DOHH2 (cell line): ENCODE results near the gene NAV2.

Source experiments
- H3F3A ChIP-seq: fragments of 200-600 bp; sonication (generic), shearing (Covaris generic); 2 replicates; pipeline ENCODE4 v1.6.0; 2016; ENCODE audit warnings: antibody characterized with exemption, mild to moderate bottlenecking; ENCODE audit not compliant: control insufficient read depth, insufficient read depth
- H3K27ac ChIP-seq: fragments of 200-600 bp; sonication (generic); 2 replicates; pipeline ENCODE4 v1.5.1; 2014; ENCODE audit warnings: low read depth, mild to moderate bottlenecking, low read length, moderate library complexity
- H3K27me3 ChIP-seq: fragments of 200-600 bp; sonication (generic); 2 replicates; pipeline ENCODE4 v1.6.1; 2014; ENCODE audit warnings: mild to moderate bottlenecking, low read length, mixed read lengths; ENCODE audit not compliant: control insufficient read depth
- H3K36me3 ChIP-seq: fragments of 200-600 bp; sonication (generic); 2 replicates; pipeline ENCODE4 v1.6.1; 2014; ENCODE audit warnings: mild to moderate bottlenecking, low read length, moderate library complexity, mixed read lengths; ENCODE audit not compliant: control insufficient read depth
- H3K4me1 ChIP-seq: fragments of 200-600 bp; sonication (generic); 2 replicates; pipeline ENCODE4 v1.6.1; 2014; ENCODE audit warnings: mild to moderate bottlenecking, low read length, mixed read lengths; ENCODE audit not compliant: control insufficient read depth
- H3K4me2 ChIP-seq: fragments of 200-600 bp; sonication (generic); 2 replicates; pipeline ENCODE4 v1.6.0; 2014; ENCODE audit warnings: mild to moderate bottlenecking, low read length, moderate library complexity
- H3K4me3 ChIP-seq: fragments of 200-600 bp; sonication (generic); 2 replicates; pipeline ENCODE4 v1.5.1; 2014; ENCODE audit warnings: mild to moderate bottlenecking, low read length, mixed read lengths
- H3K79me2 ChIP-seq: fragments of 200-600 bp; sonication (generic); 2 replicates; pipeline ENCODE4 v1.6.1; 2014; ENCODE audit warnings: mild to moderate bottlenecking, low read length, mixed read lengths; ENCODE audit not compliant: control insufficient read depth
- H3K9me2 ChIP-seq: fragments of 200-600 bp; sonication (generic); replicated peaks from 2 replicates; pipeline ENCODE4 v1.6.1; 2014; ENCODE audit warnings: mild to moderate bottlenecking, low read length, mixed read lengths; ENCODE audit not compliant: control insufficient read depth
- H3K9me3 ChIP-seq: fragments of 200-600 bp; sonication (generic); 2 replicates; pipeline ENCODE4 v1.6.1; 2014; ENCODE audit warnings: antibody characterized with exemption, low read length, mixed read lengths; ENCODE audit not compliant: control insufficient read depth, insufficient read depth
- H4K20me1 ChIP-seq: fragments of 200-600 bp; sonication (generic); 2 replicates; pipeline ENCODE4 v1.6.0; 2014; ENCODE audit warnings: low read depth, mild to moderate bottlenecking, antibody characterized with exemption, low read length, moderate library complexity; ENCODE audit not compliant: control insufficient read depth, insufficient read depth
- EZH2phosphoT487 ChIP-seq: fragments of 200-600 bp; sonication (generic); IDR thresholded peaks from 2 replicates; pipeline ENCODE4 v1.6.1; 2017; ENCODE audit warnings: borderline replicate concordance, mild to moderate bottlenecking, antibody characterized with exemption, low read length, moderate library complexity, mixed read lengths
- TF ChIP-seq, protein P1 (sequence below): fragments of 200-600 bp; sonication (generic); IDR thresholded peaks from one replicate; pipeline ENCODE4 v1.5.1; 2014; ENCODE audit warnings: antibody characterized with exemption, mild to moderate bottlenecking, low read depth, low read length; ENCODE audit not compliant: poor library complexity, severe bottlenecking

The NAV2 gene

DNA sequence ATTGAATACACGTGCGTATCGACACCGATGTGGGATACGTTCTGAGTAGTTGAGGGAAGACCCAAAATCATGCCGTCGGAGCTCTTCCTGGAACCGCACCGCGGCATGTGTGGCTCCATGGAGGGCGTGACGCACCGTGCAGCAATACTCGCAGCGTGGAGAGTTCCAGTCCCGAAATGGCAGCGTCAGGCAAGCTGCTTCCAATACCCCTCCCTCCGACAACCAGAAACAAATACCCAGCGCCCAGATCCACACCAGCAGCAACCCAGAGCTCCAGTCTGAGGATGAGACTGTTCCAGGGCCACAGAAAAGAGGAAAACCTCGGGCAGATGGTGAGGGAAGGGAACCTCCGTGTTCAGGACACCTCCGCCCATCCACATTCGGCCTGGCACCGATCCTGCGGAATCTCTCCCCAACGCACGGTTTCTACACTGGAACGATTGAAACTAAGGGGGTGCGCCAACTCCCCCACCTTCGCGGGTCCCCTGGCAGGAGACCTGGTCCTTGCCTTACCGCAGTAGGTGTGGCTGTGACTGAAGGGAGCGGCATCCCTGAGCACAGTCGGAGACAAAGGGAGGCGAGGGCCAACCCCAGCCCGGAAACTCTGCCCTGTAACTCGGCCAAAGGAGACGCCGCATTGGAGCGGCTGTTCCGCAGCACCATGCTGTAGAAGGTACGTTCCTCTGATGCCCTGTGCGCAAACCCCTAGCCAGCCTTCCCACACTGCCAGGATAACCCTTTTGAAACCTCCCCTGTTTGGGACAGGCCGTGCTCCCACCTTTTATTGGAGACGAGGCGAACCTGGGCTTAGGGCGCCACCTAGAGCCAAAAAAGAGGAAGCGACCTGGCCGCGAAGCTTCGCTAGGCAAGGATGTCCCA, 419.4 kb downstream of the NAV2 start:
- H3F3A ChIP-seq, result no peaks in the 10 kb centered on the region
- no peaks in the 10 kb centered on the region for H3K9me3 ChIP-seq
- H3K27me3 ChIP-seq, result peaks cover 4% of the 10 kb centered on the region
- no peaks in the 10 kb centered on the region for H3K79me2 ChIP-seq
- no peaks in the 10 kb centered on the region for H4K20me1 ChIP-seq
- no peaks in the 10 kb centered on the region for H3K4me1 ChIP-seq
- H3K27ac ChIP-seq, result no peak overlapping the region
- H3K4me3 ChIP-seq, result peak overlapping the region; percentile 20; the same call in 1 of the 2 replicates
- H3K4me2 ChIP-seq, result peak overlapping the region; percentile 47
- H3K9me2 ChIP-seq, result no peaks in the 10 kb centered on the region
- H3K36me3 ChIP-seq, result no peaks in the 10 kb centered on the region
- no peak for TF ChIP-seq EZH2phosphoT487
- TF ChIP-seq, protein P1, sequence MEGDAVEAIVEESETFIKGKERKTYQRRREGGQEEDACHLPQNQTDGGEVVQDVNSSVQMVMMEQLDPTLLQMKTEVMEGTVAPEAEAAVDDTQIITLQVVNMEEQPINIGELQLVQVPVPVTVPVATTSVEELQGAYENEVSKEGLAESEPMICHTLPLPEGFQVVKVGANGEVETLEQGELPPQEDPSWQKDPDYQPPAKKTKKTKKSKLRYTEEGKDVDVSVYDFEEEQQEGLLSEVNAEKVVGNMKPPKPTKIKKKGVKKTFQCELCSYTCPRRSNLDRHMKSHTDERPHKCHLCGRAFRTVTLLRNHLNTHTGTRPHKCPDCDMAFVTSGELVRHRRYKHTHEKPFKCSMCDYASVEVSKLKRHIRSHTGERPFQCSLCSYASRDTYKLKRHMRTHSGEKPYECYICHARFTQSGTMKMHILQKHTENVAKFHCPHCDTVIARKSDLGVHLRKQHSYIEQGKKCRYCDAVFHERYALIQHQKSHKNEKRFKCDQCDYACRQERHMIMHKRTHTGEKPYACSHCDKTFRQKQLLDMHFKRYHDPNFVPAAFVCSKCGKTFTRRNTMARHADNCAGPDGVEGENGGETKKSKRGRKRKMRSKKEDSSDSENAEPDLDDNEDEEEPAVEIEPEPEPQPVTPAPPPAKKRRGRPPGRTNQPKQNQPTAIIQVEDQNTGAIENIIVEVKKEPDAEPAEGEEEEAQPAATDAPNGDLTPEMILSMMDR, result peak; percentile 86

DNA sequence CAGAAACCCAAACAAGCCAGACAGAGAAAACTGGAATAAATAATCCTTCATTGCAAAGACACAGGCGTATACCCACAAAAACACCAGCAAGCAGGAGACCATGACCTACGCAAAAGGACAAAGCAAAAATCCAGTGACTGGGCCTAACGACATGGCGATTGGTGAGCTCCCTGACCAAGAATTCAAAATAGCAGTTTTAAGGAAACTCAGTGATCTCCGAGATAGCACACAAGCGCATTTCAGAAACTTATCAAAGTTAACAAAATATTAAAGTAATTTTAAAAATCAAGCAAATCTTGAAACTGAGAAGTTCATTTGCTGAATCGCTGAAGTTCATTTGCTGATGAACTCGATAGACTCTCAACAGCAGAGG, 420.0 kb downstream of the NAV2 start:
- H3K79me2 ChIP-seq, result no peaks in the 10 kb centered on the region
- no peaks in the 10 kb centered on the region for H3K9me3 ChIP-seq
- H3F3A ChIP-seq, result no peaks in the 10 kb centered on the region
- H3K27me3 ChIP-seq, result peaks cover 4% of the 10 kb centered on the region
- H3K4me3 ChIP-seq, result no peak overlapping the region
- no peaks in the 10 kb centered on the region for H3K36me3 ChIP-seq
- no peak overlapping the region for H3K27ac ChIP-seq
- H4K20me1 ChIP-seq, result no peaks in the 10 kb centered on the region
- no peaks in the 10 kb centered on the region for H3K4me1 ChIP-seq
- H3K4me2 ChIP-seq, result no peak overlapping the region; the same call in 1 of the 2 replicates
- TF ChIP-seq, protein P1, result no peak
- TF ChIP-seq EZH2phosphoT487, result no peak
- H3K9me2 ChIP-seq, result no peaks in the 10 kb centered on the region

DNA sequence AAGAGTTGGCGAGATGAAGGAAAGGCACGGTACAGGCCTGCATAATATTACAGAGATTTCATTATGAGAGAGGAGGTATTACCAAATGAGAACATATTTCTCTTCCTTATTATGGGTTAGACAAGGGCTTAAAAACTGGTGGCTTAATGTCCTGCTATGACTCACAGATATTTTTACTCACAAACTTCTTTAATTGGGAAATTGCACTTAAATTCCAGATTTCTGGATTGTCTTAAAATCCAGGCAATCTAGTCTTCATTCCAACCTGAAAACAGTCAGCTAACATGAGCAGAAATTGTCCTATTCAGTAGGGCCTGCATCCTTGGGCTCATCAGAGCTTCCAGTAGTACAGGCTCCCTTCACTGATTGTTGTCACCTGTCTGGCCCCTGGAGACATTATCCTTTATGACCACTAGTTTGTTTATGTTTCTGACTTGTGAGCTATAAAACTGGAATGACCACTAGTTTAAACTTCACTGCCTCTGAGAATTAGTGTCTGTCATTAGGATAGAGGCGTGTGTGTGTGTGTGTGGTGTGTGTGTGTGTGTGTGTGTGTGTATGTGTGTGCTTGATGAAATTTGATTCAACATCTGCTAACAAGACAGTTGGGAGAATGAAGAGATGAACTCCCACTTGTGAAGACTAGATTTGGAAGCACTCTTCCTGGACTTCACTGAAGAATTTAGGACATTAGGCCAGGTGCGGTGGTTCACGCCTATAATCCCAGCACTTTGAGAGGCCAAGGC, 422.5 kb downstream of the NAV2 start:
- Histone ChIP-seq H3K4me2 (no peak overlapping the region), H3K36me3 (no peaks in the 10 kb centered on the region), H3K27me3 (peaks cover 4% of the 10 kb centered on the region), H4K20me1 (no peaks in the 10 kb centered on the region), H3F3A (no peaks in the 10 kb centered on the region), H3K9me2 (no peaks in the 10 kb centered on the region), H3K9me3 (no peaks in the 10 kb centered on the region), H3K27ac (no peak overlapping the region), H3K79me2 (no peaks in the 10 kb centered on the region), H3K4me3 (no peak overlapping the region), H3K4me1 (no peaks in the 10 kb centered on the region)
- TF ChIP-seq, protein P1, result no peak
- no peak for TF ChIP-seq EZH2phosphoT487
